Measurements from ENCODE around the gene ARFGEF2.
"Not testable (repeated sequence)": the region's sequence is repeated elsewhere in the genome, so short reads cannot be mapped to it uniquely, and the experiment has no call there.

ARFGEF2 gene

GRCh38 chr20:48928832-48929725, 7.6 kb downstream of the ARFGEF2 start:
- no peak for DNase-seq (ENCODE audit: low read depth)

- DNase-seq (ENCODE audit: low read depth): no peak
Measured at GRCh38 chr20:48930035-48930434, 8.5 kb downstream of the ARFGEF2 start.

DNA sequence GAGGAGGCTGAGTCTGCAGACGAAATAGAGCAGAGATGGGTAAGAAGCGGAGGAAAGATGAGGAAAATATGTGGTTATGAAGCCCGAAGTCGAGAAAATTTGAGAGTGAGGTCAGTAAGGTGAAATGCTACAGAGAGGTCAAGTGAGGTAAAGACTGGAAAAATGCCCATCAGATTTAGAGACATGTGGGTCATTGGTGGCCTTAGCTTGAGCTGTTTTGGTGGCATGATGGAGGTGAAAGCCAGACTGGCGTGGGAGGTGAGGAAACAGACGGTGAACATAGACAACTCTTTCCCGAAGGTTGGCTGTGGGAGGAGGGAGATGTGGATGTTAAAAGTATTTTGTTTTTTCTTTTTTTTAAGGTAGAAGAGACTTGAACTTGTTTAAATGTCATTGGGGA, 9.4 kb downstream of the ARFGEF2 start:
- DNase-seq (ENCODE audit: low read depth): no peak

DNA sequence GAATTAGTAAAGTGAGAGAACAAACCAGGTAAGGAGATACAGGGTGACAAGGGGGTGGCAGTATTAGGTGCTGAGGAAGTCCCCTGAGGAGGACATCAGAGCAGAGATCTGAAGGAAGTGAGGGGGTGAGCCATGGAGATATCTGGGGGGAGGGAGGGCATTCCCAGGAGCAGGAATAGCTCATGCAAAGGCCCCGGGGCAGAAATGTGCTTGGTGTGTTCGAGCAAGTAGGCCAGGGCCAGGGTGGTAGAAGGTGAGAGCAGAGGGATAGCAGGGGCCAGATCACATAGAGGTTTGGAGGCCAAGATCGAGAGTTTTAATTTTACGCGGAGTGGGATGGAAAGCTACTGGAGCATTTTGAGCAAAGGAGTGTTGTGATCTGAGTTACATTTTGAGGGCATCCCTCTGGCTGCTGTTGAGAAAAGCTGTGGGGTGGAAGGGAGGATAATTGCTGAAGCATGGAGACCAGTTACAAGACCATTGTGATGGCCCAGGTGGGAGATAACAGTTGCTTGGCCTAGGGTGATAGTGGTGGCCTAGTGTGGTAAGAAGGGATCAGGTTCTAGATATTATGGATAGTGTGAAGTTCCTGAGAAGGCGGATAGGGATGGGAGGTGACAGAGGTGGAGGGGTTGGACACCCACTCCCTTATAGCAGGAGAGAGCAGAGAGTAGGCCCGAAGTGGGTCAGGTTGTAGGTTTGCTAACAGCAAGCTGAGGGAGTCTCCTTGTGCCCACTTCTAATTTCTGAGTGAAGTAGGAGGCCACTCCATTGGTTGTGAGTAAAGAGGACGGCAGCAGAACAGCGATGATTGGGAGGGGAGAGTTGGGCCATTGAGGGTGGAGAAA, 10.2 kb downstream of the ARFGEF2 start:
- no peak for DNase-seq (ENCODE audit: low read depth)

GRCh38 chr20:48932375-48932941, 10.9 kb downstream of the ARFGEF2 start:
- no peak for DNase-seq (ENCODE audit: low read depth)

DNA sequence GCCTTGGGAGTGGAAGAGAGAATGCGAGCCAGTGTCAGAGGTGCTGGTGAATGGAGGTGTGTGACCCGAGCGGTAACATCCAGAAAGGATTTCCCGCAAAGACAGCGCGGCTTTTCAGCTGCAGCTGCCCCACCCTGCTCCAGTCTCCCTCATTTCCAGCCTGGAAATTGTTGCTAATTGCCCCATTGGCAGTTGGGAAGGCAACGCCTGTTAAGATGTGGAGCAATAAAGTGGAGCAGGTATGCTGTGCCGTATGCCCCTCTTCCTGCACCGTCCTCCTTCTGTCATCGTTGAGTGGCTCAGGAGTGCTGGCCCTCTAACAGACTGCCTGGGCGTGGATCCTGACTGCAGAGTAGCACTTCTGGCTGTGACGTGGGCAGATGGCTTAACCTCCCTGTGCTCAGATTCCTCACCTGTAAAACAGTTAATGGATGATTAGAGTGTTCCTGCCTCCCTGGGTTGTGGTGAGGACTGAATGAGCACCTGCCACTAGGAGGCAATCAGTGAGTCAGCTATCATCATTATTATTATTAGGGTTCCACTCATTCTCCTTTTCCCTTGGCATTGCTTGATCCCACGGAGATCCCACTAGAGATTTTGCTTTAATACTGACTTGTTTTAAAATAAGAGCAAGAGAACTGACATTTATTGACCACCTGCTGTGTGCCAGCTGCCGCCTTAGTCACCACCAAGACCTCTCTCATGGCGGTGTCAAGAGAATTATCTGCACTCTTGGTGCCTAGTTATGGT, 11.7 kb downstream of the ARFGEF2 start:
- no peak for DNase-seq (ENCODE audit: low read depth)

DNA sequence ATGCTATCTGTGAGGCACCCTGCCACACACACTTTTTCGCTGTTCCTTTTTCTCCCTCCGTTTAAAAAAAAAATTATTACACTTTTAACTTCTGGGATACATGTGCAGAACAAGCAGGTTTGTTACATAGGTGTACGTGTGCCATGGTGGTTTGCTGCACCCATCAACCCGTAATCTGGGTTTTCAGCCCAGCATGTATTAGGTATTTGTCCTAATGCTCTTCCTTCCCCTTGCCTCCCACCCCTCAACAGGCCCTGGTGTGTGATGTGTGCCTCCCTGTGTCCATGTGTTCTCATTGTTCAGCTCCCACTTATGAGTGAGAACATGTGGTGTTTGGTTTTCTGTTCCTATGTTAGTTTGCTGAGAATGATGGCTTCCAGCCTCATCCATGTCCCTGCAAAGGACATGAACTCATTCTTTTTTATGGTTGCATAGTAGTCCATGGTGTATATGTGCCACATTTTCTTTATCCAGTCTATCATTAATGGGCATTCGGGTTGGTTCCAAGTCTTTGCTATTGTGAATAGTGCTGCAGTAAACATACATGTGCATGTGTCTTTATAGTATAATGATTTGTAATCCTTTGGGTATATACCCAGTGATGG, 12.9 kb downstream of the ARFGEF2 start:
- DNase-seq (ENCODE audit: low read depth): not testable (repeated sequence)

DNA sequence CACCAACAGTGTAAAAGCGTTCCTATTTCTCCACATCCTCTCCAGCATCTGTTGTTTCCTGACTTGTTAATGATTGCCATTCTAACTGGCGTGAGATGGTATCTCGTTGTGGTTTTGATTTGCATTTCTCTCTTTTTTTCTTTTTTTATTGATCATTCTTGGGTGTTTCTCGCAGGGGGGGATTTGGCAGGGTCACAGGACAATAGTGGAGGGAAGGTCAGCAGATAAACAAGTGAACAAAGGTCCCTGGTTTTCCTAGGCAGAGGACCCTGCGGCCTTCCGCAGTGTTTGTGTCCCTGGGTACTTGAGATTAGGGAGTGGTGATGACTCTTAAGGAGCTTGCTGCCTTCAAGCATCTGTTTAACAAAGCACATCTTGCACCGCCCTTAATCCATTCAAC, 13.5 kb downstream of the ARFGEF2 start:
- DNase-seq (ENCODE audit: low read depth): not testable (repeated sequence)

DNA sequence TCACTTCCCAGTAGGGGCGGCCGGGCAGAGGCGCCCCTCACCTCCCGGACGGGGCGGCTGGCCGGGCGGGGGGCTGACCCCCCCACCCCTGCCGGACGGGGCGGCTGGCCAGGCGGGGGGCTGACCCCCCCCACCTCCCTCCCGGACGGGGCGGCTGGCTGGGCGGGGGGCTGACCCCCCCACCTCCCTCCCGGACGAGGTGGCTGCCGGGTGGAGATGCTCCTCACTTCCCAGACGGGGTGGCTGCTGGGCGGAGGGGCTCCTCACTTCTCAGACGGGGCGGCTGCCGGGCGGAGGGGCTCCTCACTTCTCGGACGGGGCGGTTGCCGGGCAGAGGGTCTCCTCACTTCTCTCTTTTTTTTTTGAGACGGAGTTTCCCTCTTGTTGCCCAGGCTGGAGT, 14.7 kb downstream of the ARFGEF2 start:
- not testable (repeated sequence) for DNase-seq (ENCODE audit: low read depth)

DNA sequence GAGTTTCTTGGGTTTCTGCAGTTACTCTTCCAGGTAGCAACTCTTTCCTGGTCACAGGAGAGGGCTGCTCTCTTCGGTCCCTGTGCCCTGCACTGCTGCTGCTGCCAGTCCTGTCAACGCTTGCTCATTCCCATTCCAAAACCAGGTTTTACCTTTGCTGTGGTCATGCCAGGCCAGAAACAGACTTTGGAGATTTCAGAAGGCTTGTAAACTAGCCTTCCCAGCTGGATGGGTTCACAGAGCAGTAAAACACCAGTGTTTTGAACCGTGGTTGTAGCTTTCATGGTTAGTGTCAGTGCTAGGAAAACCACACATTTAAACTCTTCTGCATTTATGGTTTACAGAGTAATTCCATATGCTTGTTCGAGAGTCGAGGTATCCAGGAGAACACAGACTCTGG, 16.2 kb downstream of the ARFGEF2 start:
- no peak for DNase-seq (ENCODE audit: low read depth)

DNA sequence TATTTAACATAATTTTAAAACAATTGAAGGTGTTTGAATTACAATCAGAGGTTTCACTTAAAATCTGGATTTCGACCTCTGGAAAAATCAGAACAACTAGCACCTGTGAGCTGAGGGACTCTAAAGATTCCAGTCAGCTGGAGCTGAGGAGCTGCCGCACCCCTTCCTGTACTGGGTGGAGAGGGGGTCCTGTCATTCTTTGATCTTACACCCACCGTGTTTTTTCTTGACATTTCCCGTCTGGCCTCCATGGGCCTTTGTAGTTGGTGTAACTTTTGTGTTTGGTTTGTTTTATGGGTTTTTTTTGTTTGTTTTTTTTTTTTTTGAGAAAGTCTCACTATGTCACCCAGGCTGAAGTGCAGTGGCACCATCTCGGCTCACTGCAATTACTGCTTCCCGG, 17.2 kb downstream of the ARFGEF2 start:
- DNase-seq (ENCODE audit: low read depth): no peak

GRCh38 chr20:48940170-48940569, 18.7 kb downstream of the ARFGEF2 start:
- DNase-seq (ENCODE audit: low read depth): no peak

GRCh38 chr20:48941467-48941866, 20.0 kb downstream of the ARFGEF2 start:
- no peak for DNase-seq (ENCODE audit: low read depth)

DNA sequence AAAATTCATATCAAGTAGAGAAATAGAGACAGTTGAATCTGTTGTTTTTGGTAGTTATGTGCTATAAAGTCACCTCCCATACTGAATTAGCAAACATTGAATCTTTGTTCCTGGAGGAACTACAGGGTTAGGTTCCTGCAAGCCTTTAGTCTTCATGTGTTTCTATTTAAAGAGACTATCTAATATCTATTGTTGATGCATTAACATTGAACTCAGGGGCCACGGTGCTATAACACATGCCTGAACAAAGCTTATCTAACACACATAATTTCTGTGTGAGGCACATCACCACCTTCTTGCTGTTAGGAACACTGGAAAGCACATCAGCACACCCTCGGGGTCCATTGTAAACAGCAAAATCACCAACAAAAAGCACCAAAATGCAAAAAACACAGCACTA, 21.2 kb downstream of the ARFGEF2 start:
- DNase-seq (ENCODE audit: low read depth): no peak

DNA sequence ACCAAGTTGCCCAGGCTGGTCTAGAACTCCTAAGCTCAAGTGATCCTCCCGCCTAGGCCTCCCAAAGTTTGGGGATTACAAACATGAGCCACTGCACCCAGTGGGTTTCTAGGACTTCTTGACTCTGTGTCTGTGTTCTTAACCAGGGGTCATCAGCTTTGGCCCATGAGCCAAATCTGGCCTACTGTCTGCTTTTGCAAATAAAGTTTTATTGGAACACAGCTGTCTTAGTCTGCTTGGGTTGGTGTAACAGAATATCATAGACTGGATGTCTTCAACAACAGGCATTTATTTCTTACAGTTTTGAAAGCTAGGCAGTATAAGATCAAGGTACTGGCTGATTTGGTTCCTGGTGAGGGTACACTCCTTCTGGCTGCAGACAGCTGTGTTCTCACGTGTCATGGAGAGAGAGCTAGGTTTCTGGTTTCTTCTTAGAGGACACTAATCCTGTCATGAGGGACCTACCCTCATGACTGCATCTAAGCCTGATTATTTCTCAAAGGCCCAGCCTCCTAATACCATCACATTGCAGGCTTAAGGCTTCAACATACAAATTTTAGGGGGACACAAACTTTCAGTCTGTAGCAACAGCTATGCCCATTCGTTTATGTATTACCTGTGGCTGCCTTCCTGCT, 23.3 kb downstream of the ARFGEF2 start:
- DNase-seq (ENCODE audit: low read depth): no peak

- DNase-seq (ENCODE audit: low read depth): no peak
Measured at GRCh38 chr20:48945840-48946514, 24.5 kb downstream of the ARFGEF2 start.

GRCh38 chr20:48948612-48949011, 27.1 kb downstream of the ARFGEF2 start:
- no peak for DNase-seq (ENCODE audit: low read depth)

DNA sequence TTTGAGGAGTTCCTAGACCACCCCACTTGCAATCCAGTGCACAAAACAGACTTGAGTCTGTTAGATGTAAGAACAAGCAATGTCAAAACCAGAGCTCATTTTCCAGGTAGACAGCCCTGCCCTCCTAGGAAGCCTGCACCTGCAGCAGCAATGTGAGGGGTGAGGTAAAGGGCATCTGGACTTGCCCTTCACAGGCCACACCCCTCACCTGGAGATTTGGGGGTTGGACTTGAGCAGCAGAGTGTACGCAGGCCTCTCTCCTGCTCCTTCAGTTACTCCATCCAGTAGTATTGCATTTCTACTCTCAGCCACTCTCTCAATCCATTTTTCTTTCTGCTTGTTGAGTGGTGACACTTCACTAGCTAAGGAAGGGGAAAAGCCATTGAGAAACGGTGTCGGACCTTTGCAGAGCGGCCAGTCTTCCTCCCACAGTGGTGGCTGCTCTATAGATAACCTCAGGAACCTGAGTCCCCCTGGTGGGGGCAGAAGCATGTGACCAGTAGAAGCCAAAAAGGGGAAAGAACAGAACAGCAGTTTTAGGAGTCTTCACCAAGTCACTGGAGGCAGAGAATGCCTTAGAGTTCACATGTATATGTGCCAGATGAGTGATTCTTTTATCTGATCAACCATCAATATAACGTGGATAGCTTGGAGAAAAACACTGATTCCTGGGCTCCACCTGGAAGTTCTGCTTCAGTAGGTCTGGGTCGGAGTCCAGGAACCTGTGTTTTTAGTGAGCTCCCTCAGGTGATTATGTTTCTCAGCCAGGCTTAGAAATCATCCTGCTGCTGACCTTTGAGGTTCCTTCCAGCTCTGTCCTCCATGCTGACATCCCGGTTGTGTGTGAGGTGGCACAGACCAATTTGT, 28.0 kb downstream of the ARFGEF2 start:
- DNase-seq (ENCODE audit: low read depth): no peak

DNA sequence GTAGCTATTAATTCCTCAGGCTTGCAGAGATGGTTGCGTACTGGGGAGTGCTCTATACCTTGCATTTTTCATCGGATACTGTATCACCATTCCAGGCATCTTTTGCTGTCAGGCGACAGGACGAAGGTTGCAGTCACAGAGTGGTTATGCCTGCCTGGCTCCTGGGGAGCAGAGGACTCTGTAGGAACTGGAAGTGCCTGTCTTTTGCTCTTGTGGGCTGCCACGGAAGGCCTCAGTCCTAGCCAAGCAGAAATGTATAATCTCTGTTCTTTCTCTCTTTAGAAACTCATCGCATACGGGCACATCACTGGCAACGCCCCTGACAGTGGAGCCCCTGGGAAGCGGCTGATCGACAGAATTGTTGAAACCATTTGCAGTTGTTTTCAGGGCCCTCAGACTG, 29.5 kb downstream of the ARFGEF2 start:
- DNase-seq (ENCODE audit: low read depth): no peak
